GM23248 (cell line): Measurements from ENCODE around the gene PTPRD.

Source experiments
- EZH2 ChIP-seq: fragments of 200-600 bp; sonication (generic); IDR thresholded peaks from 2 replicates; pipeline ENCODE4 v1.6.1; 2018; ENCODE audit warnings: antibody characterized with exemption, mild to moderate bottlenecking; ENCODE audit not compliant: insufficient read depth, poor library complexity, severe bottlenecking
- EZH2phosphoT487 ChIP-seq: fragments of 200-600 bp; sonication (generic); IDR thresholded peaks from 2 replicates; pipeline ENCODE4 v1.6.1; 2018; ENCODE audit warnings: antibody characterized with exemption, moderate library complexity, mild to moderate bottlenecking, low read depth; ENCODE audit not compliant: insufficient read depth

- TF ChIP-seq EZH2phosphoT487 = no peak
- TF ChIP-seq EZH2 = no peak
These were observed 2264.0 kb downstream of the PTPRD start for GRCh38 chr9:8348756-8349155.
